Measurements from ENCODE around the gene ARL4C.

Gene ARL4C

GRCh38 chr2:234444242-234444730 lies 52.6 kb downstream of the ARL4C start:
- Histone ChIP-seq H3K4me3 (no peak overlapping the region), H3K9me3 (no peaks in the 10 kb centered on the region), H3K36me3 (replicated peaks) (no peaks in the 10 kb centered on the region), H3K4me1 (peaks cover 13% of the 10 kb centered on the region), H3K27me3 (ENCODE audit: low read depth) (no peaks in the 10 kb centered on the region)
- DNase-seq (ENCODE audit: low spot score in 2 of 2), result no peak
- in situ Hi-C loops (cut with MboI; ENCODE audit: low sequenced_read_pairs), result no loop called here

Data from HAP-1 (cell line).